ENCODE data around the gene SCAMP4.

GRCh38 chr19:1871140-1871597 lies 34.0 kb upstream of the SCAMP4 start:
- TF ChIP-seq EP300 (IDR thresholded peaks at IDR 0.05; ENCODE audit: borderline replicate concordance) (no peak), YY1 (IDR thresholded peaks at IDR 0.05; ENCODE audit: low read depth) (no peak), CEBPB (IDR thresholded peaks at IDR 0.05) (no peak), USF1 (IDR thresholded peaks at IDR 0.05) (no peak), MAX (IDR thresholded peaks at IDR 0.05) (no peak), NFIC (IDR thresholded peaks at IDR 0.05) (no peak), TAF1 (IDR thresholded peaks at IDR 0.05; ENCODE audit: low read depth) (no peak), TEAD4 (IDR thresholded peaks at IDR 0.05) (no peak), ZBTB7A (IDR thresholded peaks at IDR 0.05; ENCODE audit: low read depth) (no peak)
- TF ChIP-seq, protein P1, sequence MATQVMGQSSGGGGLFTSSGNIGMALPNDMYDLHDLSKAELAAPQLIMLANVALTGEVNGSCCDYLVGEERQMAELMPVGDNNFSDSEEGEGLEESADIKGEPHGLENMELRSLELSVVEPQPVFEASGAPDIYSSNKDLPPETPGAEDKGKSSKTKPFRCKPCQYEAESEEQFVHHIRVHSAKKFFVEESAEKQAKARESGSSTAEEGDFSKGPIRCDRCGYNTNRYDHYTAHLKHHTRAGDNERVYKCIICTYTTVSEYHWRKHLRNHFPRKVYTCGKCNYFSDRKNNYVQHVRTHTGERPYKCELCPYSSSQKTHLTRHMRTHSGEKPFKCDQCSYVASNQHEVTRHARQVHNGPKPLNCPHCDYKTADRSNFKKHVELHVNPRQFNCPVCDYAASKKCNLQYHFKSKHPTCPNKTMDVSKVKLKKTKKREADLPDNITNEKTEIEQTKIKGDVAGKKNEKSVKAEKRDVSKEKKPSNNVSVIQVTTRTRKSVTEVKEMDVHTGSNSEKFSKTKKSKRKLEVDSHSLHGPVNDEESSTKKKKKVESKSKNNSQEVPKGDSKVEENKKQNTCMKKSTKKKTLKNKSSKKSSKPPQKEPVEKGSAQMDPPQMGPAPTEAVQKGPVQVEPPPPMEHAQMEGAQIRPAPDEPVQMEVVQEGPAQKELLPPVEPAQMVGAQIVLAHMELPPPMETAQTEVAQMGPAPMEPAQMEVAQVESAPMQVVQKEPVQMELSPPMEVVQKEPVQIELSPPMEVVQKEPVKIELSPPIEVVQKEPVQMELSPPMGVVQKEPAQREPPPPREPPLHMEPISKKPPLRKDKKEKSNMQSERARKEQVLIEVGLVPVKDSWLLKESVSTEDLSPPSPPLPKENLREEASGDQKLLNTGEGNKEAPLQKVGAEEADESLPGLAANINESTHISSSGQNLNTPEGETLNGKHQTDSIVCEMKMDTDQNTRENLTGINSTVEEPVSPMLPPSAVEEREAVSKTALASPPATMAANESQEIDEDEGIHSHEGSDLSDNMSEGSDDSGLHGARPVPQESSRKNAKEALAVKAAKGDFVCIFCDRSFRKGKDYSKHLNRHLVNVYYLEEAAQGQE (IDR thresholded peaks at IDR 0.05; ENCODE audit: low read depth) = no peak

Data from Ishikawa (cell line).